HG02588 (cell line): ENCODE results near the gene CORO6.
A peak's percentile ranks its signal among the peaks of the same experiment; 100 is the strongest.
"Not testable (repeated sequence)": the region's sequence is repeated elsewhere in the genome, so short reads cannot be mapped to it uniquely, and the experiment has no call there.

Experiments
- ATAC-seq: cut with Tn5 transposase; IDR thresholded peaks from one replicate; pipeline ENCODE4 v1.9.1; 2021; ENCODE audit warnings: mild to moderate bottlenecking, moderate library complexity; ENCODE audit not compliant: unreplicated experiment

Gene CORO6

GRCh38 chr17:29622337-29623282 is at the start of gene CORO6:
Gene CORO6, minus strand, starts transcription at chr17:29622912. Its CDS starts 1,491 bp downstream, at chr17:29621421.
- ATAC-seq, result peak; percentile 54

GRCh38 chr17:29671661-29672060 is 48.9 kb upstream of the CORO6 start:
- no peak for ATAC-seq

- no peak for ATAC-seq
These were observed 46.6 kb upstream of the CORO6 start for GRCh38 chr17:29669266-29669665.

- no peak for ATAC-seq
These were observed 45.3 kb upstream of the CORO6 start for GRCh38 chr17:29667969-29668368.

GRCh38 chr17:29665481-29665810 is 42.7 kb upstream of the CORO6 start:
- no peak for ATAC-seq

- no peak for ATAC-seq
These were observed 42.2 kb upstream of the CORO6 start for GRCh38 chr17:29664743-29665480.

GRCh38 chr17:29663155-29663554 is 40.4 kb upstream of the CORO6 start:
- no peak for ATAC-seq

- ATAC-seq, result no peak
These were observed 38.5 kb upstream of the CORO6 start for GRCh38 chr17:29661213-29661612.

GRCh38 chr17:29659155-29659554 is 36.4 kb upstream of the CORO6 start:
- ATAC-seq, result no peak

GRCh38 chr17:29655323-29655722 is 32.6 kb upstream of the CORO6 start:
- ATAC-seq, result no peak

- no peak for ATAC-seq
These were observed 31.4 kb upstream of the CORO6 start for GRCh38 chr17:29653995-29654714.

- ATAC-seq, result no peak
These were observed 30.3 kb upstream of the CORO6 start for GRCh38 chr17:29652976-29653375.

GRCh38 chr17:29651913-29652312 is 29.2 kb upstream of the CORO6 start:
- ATAC-seq, result not testable (repeated sequence)

GRCh38 chr17:29650396-29650795 is 27.7 kb upstream of the CORO6 start:
- no peak for ATAC-seq

GRCh38 chr17:29649359-29649758 is 26.6 kb upstream of the CORO6 start:
- ATAC-seq, result no peak

GRCh38 chr17:29648005-29648404 is 25.3 kb upstream of the CORO6 start:
- ATAC-seq, result no peak

- no peak for ATAC-seq
These were observed 22.9 kb upstream of the CORO6 start for GRCh38 chr17:29645515-29646051.

GRCh38 chr17:29643817-29644160 is 21.1 kb upstream of the CORO6 start:
- ATAC-seq, result no peak

GRCh38 chr17:29642171-29642611 is 19.5 kb upstream of the CORO6 start:
- ATAC-seq, result no peak

GRCh38 chr17:29640981-29641642 is 18.4 kb upstream of the CORO6 start:
- ATAC-seq, result no peak

- ATAC-seq, result no peak
These were observed 17.7 kb upstream of the CORO6 start for GRCh38 chr17:29640413-29640812.
